Measurements from ENCODE around the gene PHLDA1. TPM values are rescaled to one million over a fixed set of nuclear protein-coding genes. Genes with fewer than 3 reads are reported as not detected.
"Not testable (repeated sequence)": the region's sequence is repeated elsewhere in the genome, so short reads cannot be mapped to it uniquely, and the experiment has no call there.

The PHLDA1 gene
- polyA plus RNA-seq, 5 donors = 40.0 to 51.3 (median 44.0) TPM

DNA sequence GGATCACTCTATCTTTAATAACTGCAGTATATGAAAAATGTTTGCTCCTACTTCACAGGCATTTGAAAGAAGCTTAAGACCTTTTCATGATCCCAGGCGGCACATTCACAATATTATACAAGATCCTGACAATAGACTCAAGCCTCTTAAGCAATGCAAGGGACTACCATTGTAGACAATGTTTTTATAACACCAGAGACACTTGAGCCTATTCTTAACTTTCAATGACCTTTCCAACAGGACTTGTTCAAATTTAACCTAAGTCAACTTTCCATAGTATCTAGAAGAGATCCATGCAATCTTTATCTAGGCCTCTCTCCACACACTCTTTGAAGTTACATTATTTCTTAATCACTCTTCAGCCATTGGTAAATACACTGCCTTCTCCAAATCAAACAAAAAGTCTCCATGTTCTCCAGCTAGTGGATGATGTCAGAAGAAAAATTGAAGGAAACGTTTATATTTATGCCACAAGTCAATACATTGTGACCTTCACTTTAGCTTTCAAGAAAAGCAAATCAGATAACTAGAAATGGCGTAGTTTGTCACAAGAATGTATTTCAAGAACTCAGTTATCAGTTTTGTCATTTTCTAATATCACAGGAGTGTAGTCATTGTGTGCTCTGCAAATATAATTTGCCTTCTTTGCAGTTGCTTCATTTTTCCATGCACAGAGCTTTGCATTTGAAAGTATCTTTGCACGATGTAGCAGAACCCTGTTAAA, 41.2 kb downstream of the PHLDA1 start:
- no peak for DNase-seq

DNA sequence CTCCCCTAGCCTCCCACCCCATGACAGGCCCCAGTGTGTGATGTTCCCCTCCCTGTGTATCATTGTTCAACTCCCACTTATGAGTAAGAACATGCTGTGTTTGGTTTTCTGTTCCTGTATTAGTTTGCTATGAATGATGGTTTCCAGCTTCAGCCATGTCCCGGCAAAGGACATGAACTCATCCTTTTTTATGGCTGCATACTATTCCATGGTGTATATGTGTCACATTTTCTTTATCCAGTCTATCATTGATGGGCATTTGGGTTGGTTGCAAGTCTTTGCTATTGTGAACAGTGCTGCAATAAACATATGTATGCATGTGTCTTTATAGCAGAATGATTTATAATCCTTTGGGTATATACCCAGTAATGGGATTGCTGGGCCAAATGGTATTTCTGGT, 43.9 kb downstream of the PHLDA1 start:
- DNase-seq = not testable (repeated sequence)

DNA sequence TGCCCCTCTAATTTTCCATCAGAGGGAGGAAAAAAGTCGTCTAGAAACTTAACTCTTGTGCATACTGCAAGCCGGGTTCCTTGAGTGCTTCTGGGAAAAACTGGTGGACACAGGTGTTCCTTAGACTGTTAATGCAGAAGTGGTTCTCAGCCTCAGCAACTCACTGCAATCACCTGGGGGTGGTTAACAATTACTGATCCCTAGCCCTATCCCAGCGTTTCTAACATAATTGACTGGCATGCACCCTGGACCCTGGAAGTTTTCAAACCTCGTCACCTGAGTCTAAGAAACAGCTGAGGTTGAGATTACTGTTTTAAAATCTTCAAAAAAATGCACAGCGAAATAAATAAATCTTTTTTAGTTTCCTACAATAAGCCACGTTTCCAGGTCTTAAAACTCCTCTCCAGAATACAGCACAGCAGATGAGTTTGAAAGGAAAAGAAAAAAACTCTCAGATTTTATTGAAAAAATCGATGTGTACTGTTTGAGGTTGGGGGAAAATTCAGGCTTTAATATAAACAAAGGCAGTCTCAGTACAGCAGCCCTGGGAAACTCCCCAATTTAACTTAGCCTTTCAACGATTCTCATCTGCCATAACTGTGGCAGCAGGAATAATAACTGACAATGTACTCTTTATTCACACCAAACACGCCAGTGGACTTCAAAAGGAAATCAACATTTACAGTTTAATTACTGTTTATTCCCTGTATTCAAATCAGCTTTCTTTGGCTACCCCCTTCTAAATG, 45.4 kb downstream of the PHLDA1 start:
- no peak for DNase-seq

DNA sequence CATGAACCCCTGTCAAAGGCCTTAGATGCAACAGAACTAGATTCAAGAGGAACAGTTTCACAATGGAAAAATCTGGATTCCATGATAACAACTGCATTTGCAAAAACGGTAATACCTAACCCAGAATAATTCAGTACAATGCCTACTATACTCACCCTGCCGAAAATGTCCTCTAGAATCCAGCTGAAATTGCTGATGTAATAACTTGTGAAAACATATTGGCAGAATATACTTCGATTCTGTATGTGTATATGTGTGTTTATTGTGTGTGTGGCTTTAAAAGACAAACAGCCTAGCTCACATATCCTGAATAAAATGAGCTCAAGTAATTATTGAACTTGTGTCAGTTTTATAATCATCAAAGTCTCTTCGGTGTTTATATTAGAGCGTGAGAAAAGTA, 46.0 kb downstream of the PHLDA1 start:
- DNase-seq = no peak

GRCh38 chr12:75984577-75985182, 46.9 kb downstream of the PHLDA1 start:
- no peak for DNase-seq

GRCh38 chr12:75983851-75984250, 47.7 kb downstream of the PHLDA1 start:
- DNase-seq = not testable (repeated sequence)

GRCh38 chr12:75982979-75983660, 48.5 kb downstream of the PHLDA1 start:
- no peak for DNase-seq

DNA sequence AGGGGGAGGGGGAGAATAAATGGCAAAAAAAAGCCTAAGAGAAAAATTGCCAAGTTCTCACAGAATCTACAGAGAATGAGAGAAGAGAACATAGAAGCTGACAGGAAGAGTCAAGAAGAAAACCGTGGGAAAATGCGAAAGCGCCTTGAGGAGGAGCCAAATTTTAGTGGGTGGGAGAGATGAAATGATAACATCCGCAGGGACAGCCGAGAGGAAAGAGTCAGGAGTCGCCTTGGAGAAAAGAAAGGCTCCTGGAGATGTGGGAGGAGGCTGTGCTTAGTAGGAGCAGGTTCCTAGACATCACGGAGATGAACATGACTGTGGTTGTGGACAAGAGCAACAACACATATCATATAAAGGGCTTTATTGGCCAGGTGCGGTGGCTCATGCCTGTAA, 49.4 kb downstream of the PHLDA1 start:
- no peak for DNase-seq

DNA sequence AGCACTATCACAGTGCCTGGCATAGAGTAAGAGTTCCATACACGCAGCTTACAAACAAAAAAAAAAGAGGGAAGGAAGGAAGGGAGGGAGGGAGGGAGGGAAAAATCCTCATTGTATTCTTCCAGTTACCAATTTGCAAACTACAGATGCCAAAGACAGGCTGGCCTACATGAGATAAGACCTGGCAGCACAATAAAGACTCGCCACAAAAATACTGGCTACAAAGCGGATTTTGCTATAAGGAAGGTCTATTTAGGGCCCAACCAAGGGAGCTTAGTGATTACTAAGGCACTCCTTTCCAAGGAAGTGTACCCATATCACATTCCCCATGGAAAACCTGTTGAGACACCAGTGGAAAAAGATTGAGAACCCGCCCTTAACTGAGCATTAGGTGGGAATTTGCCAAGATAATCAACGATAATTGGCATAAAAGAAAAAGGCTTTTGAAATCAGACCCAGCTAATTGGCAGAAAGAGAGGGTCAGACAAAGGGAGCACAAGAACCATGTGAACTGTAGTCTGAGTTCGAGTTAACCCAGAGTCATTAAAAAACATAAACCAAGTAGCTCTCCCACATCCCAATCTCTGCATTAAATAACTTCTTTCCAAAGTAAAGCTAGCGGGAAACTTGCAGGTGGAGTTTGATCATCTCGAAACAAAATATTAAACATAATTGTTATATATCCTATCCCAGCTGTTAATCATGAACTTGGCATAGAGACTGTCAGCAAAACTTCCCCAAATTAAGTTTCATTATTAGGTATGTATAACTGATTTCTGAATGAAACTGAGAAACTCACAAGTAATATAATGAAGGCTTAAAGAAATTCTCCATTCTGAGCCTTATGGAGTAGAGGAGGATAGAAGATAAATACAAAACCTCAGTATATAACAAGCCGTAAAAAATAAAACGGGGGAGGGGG, 50.1 kb downstream of the PHLDA1 start:
- DNase-seq = no peak

DNA sequence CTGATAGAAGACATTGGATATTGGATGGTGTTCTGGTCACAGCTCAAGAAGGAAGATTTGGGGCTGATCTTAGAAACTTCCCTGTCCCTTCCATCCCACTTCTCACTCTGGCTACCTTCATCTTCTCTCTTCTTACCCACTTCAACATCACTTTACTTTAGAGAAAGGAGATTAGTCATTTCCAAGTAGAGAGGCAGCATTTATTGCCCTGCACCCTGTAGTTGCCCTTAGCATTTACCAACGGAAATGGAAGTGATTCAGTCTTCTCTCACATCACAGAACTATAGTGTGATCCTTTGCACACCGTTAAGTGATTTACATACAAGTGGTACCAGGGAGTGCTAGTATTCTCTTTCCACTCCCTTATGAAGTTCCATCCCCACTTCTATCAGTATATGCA, 52.4 kb downstream of the PHLDA1 start:
- no peak for DNase-seq

DNA sequence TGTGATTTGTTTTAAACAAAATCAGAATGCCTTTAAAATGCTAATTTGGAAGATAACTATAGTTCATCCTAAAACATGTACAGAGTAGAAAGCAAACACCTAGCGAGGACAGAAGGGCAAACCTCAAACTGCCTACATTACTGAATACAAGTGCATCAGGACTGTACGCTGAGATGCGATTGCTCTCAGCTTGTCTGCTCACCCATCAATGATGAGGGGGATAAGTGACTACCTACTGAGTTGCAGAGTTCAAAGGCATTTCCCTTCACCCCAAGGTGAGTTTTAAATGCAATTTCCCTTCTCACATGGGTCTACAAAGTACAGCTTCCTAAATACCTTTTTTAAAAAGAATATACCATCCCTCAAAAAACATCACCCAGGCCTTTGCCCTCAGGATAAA, 52.9 kb downstream of the PHLDA1 start:
- no peak for DNase-seq

DNA sequence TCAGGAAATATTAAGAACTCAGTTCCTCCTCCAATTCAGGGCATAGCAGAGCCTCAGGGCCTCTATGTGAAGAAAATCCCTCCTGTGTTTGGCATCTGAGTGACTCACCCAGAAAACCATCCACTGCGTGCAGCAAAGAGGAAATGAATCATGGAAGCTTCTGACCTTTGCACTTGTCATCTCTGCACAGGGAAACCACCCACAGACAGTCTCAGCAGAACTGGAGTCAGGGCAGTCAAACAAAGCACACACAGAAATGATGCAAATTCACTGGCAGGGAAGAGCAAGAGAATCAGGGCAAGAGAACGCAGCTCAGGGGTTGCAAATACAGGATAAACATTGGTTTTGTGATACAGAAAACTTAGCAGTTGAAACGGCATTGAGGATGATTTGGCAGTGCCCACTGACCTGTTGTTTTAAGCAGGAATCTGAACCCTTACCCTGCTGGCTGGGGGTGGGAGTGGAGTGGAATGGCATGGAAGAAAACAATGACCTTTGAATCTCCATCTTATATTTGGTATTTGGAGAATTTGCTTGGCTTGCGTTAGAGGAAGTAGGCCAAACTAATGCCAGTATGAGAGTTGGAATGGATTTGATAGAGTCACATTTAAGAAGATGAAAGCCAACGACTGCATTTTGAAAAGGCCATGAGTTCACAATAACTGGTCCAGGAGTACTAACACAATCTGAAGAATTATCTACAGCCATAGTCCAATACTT, 53.5 kb downstream of the PHLDA1 start:
- DNase-seq = peak; percentile 50 to 61

GRCh38 chr12:75977590-75977951, 54.0 kb downstream of the PHLDA1 start:
- DNase-seq = no peak

- DNase-seq = no peak
These were observed 54.7 kb downstream of the PHLDA1 start for GRCh38 chr12:75976913-75977312.

- no peak for DNase-seq
These were observed 55.5 kb downstream of the PHLDA1 start for GRCh38 chr12:75976113-75976512.

- no peak for DNase-seq
These were observed 55.9 kb downstream of the PHLDA1 start for GRCh38 chr12:75975702-75976101.
